GM18508 (cell line): Measurements from ENCODE around the gene GBE1.
"Not testable (repeated sequence)": the region's sequence is repeated elsewhere in the genome, so short reads cannot be mapped to it uniquely, and the experiment has no call there.

Experiments used
- ATAC-seq: cut with Tn5 transposase; IDR thresholded peaks from one replicate; pipeline ENCODE4 v1.9.1; 2021; ENCODE audit warnings: moderate number of reproducible peaks; ENCODE audit not compliant: insufficient read depth, unreplicated experiment

GBE1 gene

GRCh38 chr3:81758275-81758674 lies 3.2 kb downstream of the GBE1 start:
- ATAC-seq: no peak

GRCh38 chr3:81753416-81754027 lies 7.9 kb downstream of the GBE1 start:
- ATAC-seq: no peak

- no peak for ATAC-seq
These were observed 8.8 kb downstream of the GBE1 start for GRCh38 chr3:81752604-81753003.

- ATAC-seq: no peak
These were observed 12.2 kb downstream of the GBE1 start for GRCh38 chr3:81749265-81749664.

- ATAC-seq: not testable (repeated sequence)
These were observed 14.2 kb downstream of the GBE1 start for GRCh38 chr3:81747280-81747679.

GRCh38 chr3:81744366-81744765 lies 17.1 kb downstream of the GBE1 start:
- ATAC-seq: no peak

- ATAC-seq: no peak
These were observed 18.1 kb downstream of the GBE1 start for GRCh38 chr3:81743096-81744025.

- no peak for ATAC-seq
These were observed 18.9 kb downstream of the GBE1 start for GRCh38 chr3:81742581-81742980.

- ATAC-seq: no peak
These were observed 20.2 kb downstream of the GBE1 start for GRCh38 chr3:81741216-81741615.

- no peak for ATAC-seq
These were observed 20.7 kb downstream of the GBE1 start for GRCh38 chr3:81740731-81741130.

- no peak for ATAC-seq
These were observed 26.1 kb downstream of the GBE1 start for GRCh38 chr3:81735334-81735733.

- no peak for ATAC-seq
These were observed 26.7 kb downstream of the GBE1 start for GRCh38 chr3:81734742-81735141.

GRCh38 chr3:81732642-81733041 lies 28.8 kb downstream of the GBE1 start:
- ATAC-seq: no peak

- no peak for ATAC-seq
These were observed 32.5 kb downstream of the GBE1 start for GRCh38 chr3:81728766-81729544.

GRCh38 chr3:81726735-81727134 lies 34.7 kb downstream of the GBE1 start:
- ATAC-seq: no peak

GRCh38 chr3:81726132-81726531 lies 35.3 kb downstream of the GBE1 start:
- ATAC-seq: no peak

GRCh38 chr3:81723732-81724313 lies 37.6 kb downstream of the GBE1 start:
- peak; percentile 54 for ATAC-seq

- no peak for ATAC-seq
These were observed 43.1 kb downstream of the GBE1 start for GRCh38 chr3:81718311-81718710.

- no peak for ATAC-seq
These were observed 44.5 kb downstream of the GBE1 start for GRCh38 chr3:81716870-81717509.

GRCh38 chr3:81713031-81713430 lies 48.4 kb downstream of the GBE1 start:
- no peak for ATAC-seq
